22Rv1 (cell line): Measurements from ENCODE around the gene TASOR2.

Source experiments
- ZFX ChIP-seq: fragments of 450-650 bp; IDR thresholded peaks from 2 replicates; pipeline ENCODE4 v1.6.1; 2017; ENCODE audit warnings: antibody characterized with exemption, borderline replicate concordance
- TF ChIP-seq, protein P1 (sequence below): fragments of 450-650 bp; IDR thresholded peaks from 2 replicates; pipeline ENCODE4 v1.5.1; 2017; ENCODE audit warnings: mild to moderate bottlenecking

DNA sequence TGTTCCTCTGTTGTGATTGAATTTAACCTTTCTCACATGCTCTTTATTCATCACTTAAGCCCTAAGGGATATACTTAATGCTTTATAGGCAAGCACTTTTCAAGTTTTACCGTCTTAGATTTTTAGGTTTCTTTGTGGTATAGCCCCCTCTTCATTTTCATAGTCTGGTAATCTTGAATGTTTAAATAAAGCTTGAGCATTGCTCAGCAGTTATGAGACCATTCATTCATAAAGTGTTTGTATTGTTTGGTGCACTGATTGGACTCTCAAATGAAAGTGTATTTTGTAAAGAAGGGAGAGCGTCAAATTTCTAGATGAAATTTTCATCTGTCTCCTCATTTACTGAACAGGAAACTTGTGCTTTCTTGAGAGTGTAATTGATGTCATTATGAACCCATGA, 25.2 kb downstream of the TASOR2 start:
- TF ChIP-seq, protein P1, sequence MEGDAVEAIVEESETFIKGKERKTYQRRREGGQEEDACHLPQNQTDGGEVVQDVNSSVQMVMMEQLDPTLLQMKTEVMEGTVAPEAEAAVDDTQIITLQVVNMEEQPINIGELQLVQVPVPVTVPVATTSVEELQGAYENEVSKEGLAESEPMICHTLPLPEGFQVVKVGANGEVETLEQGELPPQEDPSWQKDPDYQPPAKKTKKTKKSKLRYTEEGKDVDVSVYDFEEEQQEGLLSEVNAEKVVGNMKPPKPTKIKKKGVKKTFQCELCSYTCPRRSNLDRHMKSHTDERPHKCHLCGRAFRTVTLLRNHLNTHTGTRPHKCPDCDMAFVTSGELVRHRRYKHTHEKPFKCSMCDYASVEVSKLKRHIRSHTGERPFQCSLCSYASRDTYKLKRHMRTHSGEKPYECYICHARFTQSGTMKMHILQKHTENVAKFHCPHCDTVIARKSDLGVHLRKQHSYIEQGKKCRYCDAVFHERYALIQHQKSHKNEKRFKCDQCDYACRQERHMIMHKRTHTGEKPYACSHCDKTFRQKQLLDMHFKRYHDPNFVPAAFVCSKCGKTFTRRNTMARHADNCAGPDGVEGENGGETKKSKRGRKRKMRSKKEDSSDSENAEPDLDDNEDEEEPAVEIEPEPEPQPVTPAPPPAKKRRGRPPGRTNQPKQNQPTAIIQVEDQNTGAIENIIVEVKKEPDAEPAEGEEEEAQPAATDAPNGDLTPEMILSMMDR: no peak
- no peak for TF ChIP-seq ZFX
